ENCODE data around the gene FCMR.

The FCMR gene

DNA sequence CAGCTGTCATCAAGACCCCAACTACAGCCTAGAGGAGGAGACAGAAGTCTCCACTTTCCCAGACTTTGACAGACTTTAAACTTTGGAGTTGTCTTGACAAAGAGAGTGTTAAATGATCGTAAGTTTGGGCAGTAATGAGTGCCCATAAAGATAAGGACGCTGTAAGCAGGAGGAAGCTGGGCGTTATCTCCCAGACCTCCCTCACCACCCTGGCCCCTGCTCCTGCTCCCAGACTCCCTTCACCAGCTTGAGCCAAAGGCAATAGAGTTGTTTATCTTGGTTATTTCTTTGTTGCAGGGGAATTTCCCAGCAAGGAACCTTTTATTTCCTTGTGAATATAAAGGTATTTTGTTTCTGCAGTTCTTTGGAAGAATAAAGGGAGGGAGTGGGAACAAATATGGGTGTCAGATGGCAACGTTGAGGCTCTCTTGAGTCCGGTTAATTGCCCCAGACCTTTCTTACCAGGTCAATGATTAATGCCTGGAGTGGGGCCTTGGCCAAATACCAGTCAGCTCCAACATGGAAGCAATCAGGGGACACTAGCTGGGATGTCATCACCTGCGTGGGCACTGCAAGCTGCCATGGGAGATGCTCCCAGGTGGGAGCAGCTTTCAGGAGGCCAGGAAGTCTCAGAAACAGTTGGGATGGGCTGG lies 20.2 kb upstream of the FCMR start:
- no peaks in the 10 kb centered on the region for H3K9me3 ChIP-seq
- no peaks in the 10 kb centered on the region for H3K4me1 ChIP-seq
- no peak for DNase-seq
- TF ChIP-seq, protein P1, sequence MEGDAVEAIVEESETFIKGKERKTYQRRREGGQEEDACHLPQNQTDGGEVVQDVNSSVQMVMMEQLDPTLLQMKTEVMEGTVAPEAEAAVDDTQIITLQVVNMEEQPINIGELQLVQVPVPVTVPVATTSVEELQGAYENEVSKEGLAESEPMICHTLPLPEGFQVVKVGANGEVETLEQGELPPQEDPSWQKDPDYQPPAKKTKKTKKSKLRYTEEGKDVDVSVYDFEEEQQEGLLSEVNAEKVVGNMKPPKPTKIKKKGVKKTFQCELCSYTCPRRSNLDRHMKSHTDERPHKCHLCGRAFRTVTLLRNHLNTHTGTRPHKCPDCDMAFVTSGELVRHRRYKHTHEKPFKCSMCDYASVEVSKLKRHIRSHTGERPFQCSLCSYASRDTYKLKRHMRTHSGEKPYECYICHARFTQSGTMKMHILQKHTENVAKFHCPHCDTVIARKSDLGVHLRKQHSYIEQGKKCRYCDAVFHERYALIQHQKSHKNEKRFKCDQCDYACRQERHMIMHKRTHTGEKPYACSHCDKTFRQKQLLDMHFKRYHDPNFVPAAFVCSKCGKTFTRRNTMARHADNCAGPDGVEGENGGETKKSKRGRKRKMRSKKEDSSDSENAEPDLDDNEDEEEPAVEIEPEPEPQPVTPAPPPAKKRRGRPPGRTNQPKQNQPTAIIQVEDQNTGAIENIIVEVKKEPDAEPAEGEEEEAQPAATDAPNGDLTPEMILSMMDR (IDR thresholded peaks at IDR 0.05), result no peak
- H3K27ac ChIP-seq, result no peak overlapping the region
- no peaks in the 10 kb centered on the region for H3K36me3 ChIP-seq
- intact Hi-C loops (cut with DNase I; ENCODE audit: low total_unique reads), result no loop called here
- H3K27me3 ChIP-seq, result peaks cover 0 to 17% of the 10 kb centered on the region in 2 donors
- H3K4me3 ChIP-seq, result no peak overlapping the region

DNA sequence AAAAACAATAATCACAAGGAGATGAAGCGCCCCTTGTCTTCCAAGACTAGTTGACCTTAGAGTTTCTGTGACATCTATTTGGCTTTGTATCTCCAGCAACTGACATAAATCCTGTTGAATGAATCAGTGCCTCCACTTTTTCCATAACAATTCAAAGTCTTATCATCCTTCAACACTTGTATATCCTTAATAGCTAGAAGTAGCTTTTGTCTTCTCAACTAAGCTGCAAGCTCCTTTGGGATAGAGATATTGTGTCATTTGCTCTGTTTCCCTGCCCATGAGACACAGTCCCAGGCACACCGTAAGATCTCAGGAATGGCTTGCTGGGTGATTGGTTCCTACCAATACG lies 18.8 kb upstream of the FCMR start:
- Histone ChIP-seq H3K36me3 (no peaks in the 10 kb centered on the region), H3K4me3 (no peak overlapping the region), H3K27me3 (peaks cover 0 to 11% of the 10 kb centered on the region in 2 donors), H3K4me1 (no peaks in the 10 kb centered on the region), H3K9me3 (no peaks in the 10 kb centered on the region), H3K27ac (no peak overlapping the region)
- DNase-seq, result no peak
- TF ChIP-seq, protein P1 (IDR thresholded peaks at IDR 0.05), result no peak
- intact Hi-C loops (cut with DNase I; ENCODE audit: low total_unique reads), result no loop called here

DNA sequence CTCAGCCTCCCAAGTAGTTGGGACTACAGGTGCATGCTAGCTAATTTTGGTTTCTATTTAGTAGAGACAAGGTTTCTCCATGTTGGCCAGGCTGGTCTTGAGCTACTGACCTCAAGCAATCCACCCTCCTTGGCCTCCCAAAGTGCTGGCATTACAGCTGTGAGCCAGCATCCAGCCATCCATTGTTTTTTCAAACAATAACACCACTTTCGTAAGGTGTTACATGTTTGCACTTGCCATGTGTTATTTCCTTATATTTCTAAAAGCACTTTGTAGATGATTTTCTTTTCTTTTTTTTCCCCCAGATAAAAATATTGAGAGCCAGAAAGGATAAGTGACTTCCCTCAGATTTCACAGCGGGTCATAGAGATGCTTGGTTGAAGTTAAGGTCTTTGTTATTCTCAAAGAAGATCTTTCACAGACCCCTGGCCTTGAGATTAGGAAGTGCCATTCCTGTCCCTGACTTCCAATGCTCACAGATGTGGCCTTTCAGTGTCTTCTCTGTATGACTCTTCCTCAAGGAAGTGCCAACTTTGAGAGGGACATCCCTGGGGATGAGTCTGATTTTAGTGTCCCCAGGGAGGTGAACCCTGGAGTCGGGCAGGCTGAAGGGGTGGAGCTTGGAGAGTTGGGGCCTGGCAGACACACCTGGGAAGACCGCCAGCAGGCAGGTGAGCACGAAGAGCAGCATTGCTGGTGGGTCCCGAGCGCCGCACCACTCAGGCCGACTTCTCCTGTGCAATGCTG lies 18.3 kb upstream of the FCMR start:
- TF ChIP-seq, protein P1 (IDR thresholded peaks at IDR 0.05), result no peak
- H3K27ac ChIP-seq, result no peak overlapping the region

DNA sequence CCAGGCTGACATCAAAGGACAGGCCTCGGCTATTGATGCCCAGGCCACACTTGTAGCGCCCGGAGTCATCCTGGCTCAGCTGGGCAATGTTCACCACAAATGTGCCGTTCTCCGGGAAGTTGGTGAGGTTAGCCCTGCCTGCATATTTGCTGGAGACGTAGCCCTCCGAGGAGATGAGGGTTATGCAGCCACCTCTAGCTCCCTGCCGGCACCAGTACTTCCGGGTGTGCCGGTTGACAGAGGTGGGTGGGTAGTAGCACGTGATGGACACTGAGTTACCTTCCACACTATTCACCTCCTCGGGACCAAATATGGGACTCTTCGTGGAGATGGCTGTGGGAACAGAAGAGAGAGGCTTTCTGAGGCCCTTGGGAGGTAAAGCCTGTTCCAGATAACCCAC lies 17.4 kb upstream of the FCMR start:
- intact Hi-C loops (cut with DNase I; ENCODE audit: low total_unique reads), result no loop called here
- Histone ChIP-seq H3K36me3 (no peaks in the 10 kb centered on the region), H3K27me3 (peaks cover 0 to 3% of the 10 kb centered on the region in 2 donors), H3K4me1 (no peaks in the 10 kb centered on the region), H3K27ac (no peak overlapping the region), H3K4me3 (no peak overlapping the region), H3K9me3 (no peaks in the 10 kb centered on the region)
- DNase-seq, result no peak
- TF ChIP-seq, protein P1 (IDR thresholded peaks at IDR 0.05), result no peak

More for the DNA sequence above, 18.3 kb upstream of the FCMR start:
- intact Hi-C loops (cut with DNase I; ENCODE audit: low total_unique reads), result no loop called here
- no peaks in the 10 kb centered on the region for H3K4me1 ChIP-seq
- no peak for DNase-seq
- no peaks in the 10 kb centered on the region for H3K9me3 ChIP-seq
- H3K36me3 ChIP-seq, result no peaks in the 10 kb centered on the region
- peaks cover 0 to 5% of the 10 kb centered on the region in 2 donors for H3K27me3 ChIP-seq
- H3K4me3 ChIP-seq, result no peak overlapping the region

DNA sequence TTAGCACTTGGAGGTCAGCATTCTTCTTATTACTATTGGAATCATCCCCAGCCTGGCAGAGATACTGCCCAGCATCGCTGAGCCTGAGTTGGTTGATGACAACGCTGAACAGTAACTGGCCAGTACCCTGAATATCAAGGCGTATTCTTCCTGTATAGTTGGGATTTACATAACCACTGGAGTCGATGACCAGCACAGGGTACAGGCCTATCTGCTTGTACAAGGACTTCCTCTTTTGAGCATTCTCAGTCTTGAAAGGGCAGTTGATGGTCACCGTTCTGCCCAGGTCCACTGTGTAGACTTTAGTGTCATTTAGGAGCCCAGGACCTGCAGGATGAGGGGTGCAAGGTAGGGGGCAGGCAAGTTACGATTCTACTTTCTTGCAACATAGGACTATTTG lies 15.7 kb upstream of the FCMR start:
- TF ChIP-seq, protein P1 (IDR thresholded peaks at IDR 0.05), result no peak
- no peak for DNase-seq
- Histone ChIP-seq H3K27ac (no peak overlapping the region), H3K4me3 (no peak overlapping the region), H3K9me3 (no peaks in the 10 kb centered on the region), H3K27me3 (no peaks in the 10 kb centered on the region), H3K36me3 (no peaks in the 10 kb centered on the region), H3K4me1 (no peaks in the 10 kb centered on the region)
- intact Hi-C loops (cut with DNase I; ENCODE audit: low total_unique reads), result no loop called here

Data from tibial artery (tissue), 4 donors.